GM21786 (cell line): ENCODE data around the gene CRB2.
"Not testable (repeated sequence)": the region's sequence is repeated elsewhere in the genome, so short reads cannot be mapped to it uniquely, and the experiment has no call there.

Experiments
- ATAC-seq: cut with Tn5 transposase; IDR thresholded peaks from one replicate; pipeline ENCODE4 v1.9.1; 2021; ENCODE audit not compliant: unreplicated experiment

Gene CRB2

DNA sequence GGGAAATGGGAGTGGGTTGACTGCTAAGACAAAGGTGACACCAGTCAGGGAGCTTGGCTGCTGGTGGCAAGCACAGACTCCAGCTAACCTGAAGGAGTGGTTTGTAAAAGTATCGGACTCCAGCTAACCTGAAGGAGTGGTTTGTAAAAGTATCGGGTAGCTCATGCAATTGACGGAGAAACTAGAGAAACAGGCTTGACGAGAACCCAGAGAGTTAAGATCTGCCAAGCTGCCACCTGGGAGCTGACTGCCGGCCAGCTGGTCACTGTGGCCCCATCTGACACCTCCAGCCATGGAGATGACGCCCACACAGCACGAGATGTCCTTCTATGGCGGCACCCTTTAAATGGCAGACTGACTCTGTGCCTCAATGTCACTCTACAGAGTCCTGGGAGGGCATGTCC lies 28.3 kb upstream of the CRB2 start:
- ATAC-seq: no peak

DNA sequence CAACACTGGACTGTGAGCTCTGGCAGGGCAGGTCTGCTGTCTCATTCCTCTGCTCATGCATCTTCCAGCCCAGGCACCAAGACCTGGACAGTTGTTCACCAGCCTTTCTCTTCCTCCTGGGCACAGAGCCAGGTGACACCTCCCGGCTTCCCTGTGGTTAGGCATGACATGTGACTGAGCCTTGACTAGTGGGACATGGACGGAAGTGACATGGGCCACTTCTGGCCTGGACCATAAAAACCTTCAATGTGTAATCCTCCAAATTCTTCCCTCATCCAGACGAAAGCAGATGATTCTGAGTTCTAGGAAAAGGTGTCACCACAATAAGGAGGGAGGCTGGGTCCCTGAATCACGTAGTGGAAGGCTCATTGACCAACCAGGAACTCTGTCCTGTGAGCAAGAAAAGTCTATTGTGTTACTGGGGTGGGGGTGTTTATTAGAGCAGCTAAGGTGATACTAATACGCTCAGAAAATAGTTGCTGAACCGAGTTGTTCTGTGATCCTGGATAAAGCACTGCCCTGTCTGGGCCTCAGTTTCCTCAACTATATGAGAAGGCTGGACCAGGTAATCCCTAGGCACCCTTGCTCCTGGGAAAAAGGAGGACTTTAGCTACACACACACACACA lies 26.6 kb upstream of the CRB2 start:
- no peak for ATAC-seq

DNA sequence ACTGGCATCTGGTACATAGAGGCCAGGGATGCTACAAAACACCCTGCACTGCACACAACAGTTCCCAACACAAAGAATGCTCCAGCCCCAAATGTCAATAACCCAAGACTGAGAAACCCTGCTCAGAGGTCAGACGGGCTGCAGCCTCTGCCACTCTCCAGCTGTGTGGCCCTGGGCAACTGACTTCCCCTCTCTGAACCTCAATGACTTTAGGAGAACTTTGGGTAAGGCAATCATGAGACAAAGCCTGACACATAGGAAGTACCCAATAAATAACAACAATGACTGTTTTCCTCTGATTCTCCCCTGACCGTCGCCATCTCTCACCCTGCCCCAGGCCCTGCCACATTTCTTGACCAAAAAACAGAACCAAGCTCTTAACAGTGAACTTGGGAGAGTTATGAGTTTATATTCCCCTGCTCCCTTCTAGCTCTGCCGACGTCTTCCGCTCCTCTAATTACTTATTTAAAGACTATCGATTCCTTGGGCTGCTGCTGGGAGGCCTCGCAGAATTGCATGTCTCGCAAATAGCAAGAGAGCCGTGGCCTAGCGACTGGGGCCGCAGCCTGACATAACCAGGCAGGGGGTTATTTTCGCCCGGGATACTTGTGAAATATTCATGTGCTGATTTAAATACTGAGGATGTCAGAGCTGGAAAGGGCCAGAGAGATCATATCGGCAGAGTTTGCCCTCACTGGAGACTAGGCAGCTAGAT lies 24.5 kb upstream of the CRB2 start:
- ATAC-seq: no peak

DNA sequence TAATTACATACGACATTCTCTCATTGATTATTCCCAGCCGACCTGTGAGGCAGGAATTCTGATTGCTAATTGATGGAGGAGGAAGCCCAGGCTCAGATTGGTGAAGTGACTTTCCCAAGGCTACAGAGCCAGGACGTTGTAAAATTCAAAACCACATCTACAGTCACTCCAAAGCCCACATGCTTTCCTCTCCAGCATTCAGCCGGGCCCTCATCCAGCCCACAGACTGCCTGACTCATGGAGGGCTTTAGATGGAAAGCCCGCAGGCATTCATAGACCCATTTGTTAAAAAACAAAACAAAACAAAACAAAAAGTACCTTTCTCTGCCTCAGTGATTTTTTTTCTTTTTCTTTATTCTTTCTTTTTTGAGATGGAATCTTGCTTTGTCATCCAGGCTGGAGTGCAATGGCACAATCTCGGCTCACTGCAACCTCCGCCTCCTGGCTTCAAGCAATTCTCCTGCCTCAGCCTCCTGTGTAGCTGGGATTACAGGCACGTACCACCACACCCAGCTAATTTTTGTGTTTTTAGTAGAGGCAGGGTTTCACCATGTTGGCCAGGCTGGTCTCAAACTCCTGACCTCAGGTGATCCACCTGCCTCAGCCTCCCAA lies 22.8 kb upstream of the CRB2 start:
- not testable (repeated sequence) for ATAC-seq

DNA sequence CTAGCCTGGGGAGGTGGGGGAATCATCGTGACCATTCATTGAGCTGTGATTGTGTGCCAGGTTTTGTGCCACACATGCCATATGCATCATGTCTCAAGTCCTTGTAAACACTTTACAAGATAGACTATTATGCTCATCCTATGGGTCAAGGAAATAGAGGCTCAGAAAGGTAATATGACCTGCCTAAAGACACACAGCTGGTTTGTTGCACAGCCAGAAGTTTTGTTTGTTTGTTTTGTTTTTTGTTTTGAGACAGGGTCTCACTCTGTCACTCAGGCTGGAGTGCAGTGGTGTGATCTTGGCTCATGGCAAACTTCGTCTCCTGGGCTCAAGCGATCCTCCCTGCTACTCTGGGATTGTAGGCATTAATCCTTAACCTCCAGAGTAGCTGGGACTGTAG lies 21.4 kb upstream of the CRB2 start:
- ATAC-seq: no peak

DNA sequence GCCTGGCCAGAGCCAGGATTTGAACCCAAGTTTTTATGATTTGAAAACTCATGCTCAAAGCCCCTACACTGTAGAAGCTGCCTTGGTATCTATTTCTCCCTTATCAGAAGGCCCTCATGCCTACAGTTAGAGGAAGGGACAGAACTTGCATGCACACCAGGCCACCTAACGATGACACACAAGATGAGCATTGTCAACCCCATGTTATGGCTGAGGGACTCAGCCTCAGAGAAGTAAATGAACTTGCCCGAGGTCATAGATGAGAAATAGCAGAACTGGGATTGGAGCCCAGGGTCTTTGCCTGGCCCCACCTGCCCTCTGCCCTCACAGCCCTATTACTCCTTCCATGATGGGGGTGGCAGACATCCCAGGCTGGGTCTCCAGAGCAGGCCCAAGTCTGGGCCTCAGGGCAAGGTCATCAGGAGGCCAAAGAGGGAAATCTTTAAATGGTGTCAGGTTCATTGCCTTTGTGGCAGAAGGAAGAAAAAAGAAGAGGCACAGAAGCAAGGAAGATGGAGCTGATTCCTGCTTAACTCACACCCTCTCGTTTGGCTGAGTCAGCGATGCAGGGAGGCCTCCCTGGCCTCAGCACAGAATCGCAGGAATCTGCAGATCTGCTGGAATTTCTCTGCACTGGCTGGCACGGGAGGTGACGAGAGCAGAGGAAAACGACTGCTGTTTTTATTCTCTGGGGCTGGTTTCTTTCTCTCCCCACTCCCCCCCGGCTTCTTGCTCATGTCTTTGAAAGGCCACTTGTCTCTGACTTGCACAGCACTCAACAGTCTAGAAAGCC lies 20.6 kb upstream of the CRB2 start:
- ATAC-seq: no peak

DNA sequence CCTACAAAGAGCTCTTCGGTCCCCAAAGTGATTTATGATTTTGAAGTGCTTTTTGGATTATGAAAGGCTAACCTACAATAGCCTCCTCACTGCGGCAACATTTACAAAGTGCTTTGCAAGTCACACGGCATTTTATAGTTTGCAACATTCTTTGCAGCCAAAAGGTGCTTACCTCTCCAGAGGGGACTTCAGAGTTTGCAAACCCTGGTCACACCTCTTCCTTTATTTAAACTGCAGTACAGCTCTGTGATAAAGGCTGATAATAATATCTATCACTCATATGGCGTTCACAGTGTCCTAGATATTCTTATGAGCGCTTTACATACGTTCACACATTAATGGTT lies 20.0 kb upstream of the CRB2 start:
- ATAC-seq: no peak

DNA sequence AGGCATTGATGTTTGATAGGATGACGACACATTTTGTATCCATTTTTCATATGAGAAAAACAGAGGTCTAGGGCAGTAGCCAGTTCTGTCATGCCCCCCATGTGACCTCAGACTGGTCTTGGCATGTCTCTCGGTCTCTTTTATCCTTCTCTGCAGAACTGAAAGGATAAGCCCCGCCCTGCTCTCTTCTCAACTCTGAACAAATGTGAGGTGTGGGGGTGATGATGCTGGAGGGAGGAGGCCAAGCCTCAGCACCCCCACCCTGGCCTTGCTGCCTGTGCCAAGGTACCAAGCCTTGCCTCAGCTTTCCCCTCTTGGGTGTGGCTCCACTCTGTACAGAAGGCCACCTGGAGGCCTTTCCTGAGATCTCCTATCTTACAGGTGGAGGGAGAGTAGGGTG lies 19.5 kb upstream of the CRB2 start:
- no peak for ATAC-seq

DNA sequence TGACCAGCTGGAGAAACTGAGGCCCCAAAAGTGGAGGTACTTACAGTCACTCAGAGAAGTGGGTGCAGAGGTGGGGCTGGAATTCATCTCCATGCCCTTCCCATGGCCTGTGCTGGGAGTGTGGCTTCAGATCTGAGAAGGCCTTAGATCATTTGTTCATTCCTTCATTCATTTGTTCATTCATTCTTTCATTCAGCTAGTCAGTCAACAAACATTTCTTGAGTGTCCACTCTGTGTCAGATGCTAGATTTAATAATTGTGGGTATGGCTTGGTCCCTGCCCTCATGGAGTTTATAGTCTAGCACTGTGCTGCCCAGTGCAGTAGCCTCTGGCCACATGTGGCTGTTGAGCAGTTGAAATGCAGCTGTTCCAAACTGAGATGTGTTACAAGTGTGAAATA lies 19.0 kb upstream of the CRB2 start:
- no peak for ATAC-seq

DNA sequence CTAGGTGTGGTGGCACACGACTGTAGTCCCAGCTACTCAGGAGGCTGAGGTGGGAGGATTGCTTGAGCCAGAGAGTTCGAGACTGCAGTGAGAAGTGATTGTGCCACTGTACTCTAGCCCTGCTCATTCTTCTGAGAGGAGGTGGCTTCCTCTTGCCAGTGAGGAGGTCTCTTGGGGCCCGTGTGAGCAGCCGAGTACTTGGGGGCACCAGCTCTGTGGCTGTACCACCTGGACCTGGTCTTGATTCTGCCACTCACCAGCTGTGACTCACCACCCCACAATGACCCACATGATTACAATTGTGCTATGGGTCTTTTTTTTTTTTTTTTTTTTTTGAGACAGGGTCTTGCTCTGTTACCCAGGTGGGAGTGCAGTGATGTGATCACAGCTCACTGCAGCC lies 18.0 kb upstream of the CRB2 start:
- no peak for ATAC-seq

DNA sequence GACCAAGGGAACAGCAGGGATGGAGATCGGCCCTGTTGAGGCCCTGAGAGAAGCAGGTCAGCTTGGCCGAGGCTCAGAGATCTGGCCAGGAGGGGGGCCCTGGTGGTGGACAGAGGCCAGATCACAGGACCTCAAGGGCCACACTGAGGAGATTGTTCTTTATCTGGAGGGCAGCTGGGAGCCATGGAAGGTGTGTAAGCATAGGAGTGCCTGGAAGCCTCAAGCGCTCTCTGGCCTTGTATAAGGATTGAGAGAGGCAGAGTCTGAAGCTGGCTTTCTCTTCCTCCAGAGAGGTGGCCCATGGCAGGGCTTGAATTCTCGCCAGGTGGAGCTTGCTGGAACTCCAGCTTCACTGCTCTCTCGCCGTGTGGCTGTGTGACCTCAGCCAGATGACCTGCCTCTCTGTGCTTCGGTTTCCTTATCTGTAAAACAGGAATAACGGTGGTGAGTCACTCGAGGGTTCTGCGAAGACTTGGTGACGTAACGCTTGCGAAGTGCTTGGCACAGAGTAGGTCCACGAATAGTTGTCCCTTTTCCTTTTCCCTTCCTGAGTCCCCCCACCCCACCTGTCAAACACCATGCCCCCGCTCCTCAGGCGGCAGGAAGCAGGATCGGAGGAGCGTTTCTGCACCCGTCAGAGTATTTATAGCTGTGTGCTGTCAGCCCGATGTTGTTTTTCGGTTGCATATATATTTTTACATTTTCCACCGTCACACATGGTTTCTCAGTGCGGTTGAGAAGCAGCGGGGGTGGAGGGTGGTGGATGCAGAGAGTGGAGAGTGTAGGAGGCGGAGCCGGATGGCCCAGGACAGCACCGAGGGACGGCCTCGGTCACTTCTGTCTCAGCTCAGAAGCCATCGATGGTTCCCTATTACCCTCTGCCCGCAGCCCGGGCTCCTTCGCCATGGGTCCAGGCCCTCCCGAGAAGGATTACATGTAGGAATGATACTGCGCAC lies 17.0 kb upstream of the CRB2 start:
- peak; percentile 59 for ATAC-seq

DNA sequence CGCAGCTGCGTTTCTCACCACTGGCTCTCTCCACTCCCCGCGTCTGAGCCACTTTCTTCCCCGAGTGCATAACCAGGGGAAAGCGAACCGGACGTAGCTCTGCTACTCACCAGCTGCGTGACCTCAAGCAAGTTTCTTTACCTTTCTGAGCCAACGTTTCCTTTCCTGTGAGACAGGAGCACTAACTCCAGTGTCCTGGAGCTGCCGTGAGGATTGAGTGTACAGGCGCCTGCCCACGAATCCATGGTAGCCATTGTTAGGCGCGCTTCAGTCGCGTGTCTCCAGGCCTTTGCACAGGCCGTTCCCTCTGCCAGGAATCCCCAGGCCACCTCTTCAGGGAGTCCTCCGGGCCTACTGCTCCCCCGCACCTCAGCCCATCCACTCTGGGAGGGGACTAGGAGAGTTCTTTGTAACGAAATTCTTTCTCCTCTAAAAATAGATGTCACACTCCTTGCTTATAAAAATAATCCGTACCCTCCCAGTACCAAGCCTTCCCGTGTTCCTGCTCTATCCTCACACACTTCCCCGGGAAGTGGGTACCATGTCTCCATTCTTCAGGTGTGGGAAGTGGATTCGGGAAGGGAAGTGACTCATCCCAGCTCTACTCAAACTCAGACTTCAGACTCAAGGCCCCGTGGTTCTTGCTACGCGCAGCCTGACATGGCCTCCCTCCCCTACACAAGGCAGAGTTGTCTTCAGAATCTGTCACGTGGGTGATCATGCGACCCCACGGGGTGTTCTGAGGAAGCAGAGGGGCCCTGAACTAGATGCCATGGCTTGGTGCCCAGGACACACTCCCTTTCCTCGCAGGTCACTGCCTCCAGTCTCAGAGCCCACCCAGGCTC lies 16.1 kb upstream of the CRB2 start:
- peak; percentile 37 for ATAC-seq

DNA sequence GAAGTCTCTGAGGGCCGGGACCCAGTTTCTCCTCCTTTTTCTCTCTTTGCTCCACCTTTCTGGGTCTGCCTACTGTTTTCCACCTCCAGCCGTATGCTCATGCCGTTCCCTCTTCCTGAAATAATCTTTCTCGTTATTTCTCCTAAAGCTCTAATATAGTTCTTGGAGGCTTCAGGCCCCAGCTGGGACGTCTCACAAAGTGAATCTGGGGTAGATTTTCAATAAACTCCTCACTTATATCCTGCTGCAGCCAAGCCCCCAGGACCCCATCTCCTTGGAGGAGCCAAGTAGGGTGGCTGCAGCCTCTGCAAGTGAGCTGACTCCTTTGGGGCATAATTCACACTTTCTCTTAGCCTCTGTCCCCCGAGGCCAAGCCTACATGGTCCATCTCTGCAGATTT lies 14.2 kb upstream of the CRB2 start:
- no peak for ATAC-seq

DNA sequence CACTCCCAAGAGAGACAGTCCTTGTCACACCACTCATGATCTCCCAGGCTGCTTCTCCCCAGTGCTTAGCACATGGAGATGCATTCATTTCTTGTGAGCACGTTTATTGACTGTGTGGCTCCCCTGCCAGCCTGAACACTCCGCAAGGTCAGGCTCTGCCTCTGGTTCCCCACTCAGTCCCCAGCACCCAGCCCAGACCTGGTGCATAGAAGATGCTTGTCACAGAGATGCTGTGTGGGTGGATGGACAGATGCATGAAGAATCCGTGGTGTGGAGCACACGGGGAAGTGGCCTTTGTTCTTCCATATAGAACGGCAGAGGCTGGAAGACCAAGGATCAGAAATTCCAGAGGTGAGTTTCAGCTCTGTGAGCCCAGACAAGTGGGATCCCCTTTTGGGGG lies 13.8 kb upstream of the CRB2 start:
- no peak for ATAC-seq

DNA sequence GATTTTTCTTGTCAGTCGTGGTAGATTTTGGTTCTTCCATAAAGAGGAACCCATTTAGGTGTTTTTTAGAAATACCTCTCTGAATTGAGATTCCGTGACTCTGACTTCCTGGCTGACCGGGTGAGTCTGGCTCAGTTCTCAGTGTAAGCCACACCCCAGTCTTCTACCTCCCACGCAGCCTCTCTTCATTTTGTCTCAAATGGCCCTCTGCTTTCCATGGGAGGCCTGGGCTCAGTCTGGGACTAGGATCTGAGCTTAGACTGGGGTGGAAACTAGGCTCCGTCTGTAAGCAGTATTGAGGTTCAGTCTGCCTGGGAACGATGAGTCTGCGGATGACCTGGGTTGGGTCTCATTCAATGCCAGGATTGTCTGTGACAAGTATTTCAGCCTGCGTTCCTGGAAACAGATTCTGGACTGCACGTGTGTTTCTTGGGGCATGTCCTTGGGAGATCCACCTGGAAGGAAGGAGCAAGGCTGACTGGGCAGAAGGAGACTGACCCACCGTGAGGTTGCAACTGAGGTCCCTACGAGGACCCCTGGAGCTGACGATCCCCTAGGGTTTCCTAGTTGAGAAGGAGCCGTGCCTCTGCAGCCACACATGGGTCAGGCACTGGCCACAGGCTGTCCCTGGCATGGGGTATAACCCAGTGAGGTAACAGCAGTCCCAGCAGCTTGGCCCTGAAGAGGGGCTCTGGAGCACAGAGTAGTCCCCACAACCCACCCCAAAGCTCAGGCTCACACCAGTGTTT lies 12.4 kb upstream of the CRB2 start:
- ATAC-seq: peak; percentile 20

DNA sequence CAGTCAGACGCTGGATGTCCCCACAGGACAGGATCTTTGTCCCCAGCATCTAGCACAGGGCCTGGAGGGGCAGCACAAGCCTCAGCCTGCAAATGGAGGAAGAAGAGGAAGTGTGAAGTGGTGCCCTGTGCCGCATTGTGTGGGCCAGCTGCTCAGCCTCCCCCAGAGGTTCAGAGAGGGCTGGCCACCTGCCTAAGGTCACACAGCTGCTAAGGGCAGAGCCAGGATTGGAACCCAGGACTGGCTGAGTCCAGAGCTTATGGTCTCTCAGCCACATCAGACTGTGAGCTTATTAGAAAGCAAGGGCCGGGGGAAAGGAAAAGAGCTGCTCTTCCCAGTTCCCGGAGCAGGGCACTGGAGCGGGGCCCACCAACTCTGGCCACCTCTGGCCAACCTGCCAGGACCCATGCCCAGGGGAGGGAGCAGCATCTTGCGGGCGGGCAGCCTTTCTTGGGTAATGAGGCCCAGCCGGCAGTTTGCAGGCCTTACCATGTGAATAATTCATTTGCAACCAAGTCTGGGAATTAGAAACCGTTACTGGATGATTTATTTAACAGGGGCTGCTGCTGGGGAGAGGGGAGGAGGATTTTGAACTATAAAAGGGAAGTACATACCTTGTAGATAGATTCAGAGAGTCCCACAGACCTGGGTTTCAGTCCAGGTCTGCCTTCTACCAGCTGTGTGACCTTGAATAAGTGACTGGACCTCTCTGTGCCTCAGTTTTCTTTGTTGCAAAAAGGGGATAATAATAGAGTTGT lies 11.6 kb upstream of the CRB2 start:
- ATAC-seq: no peak

DNA sequence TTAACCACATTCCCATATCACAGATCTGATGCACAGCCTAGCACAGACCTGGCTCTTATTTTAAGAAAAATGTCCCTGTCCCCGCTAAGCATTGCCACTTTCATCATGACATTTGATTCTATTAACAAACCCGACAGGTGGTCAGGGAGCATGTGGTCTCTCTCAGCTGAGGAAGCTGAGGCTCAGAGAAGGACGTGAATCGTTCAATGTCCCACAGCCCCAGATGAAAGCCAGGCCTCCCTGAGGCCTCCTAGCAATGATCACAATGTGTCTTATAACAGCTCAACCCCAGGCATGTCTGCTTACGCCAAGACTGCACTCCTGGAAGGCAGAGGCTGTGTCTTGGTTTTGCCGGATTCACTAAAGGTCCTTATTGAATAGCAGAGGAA lies 10.4 kb upstream of the CRB2 start:
- no peak for ATAC-seq

DNA sequence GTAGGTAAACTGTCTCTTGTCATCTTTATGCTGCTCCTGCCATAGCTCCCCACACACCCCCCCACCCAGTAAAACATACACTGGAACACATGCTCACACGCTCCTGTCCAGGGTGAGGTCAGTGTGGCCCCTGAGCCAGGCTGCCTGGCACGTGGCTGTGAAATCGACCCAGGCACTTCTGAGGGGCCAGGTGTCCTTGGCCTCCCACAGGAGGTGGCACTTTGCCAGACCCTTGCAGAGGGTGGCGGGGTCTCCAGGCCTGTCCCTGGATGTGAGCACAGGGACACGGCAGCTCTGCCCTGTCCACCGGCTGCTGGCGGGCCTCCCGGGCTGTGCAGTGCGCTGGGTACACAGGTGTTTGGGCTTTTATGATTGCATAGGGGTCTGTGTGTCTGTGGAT lies 10.0 kb upstream of the CRB2 start:
- no peak for ATAC-seq
